WERI-Rb-1 (cell line): ENCODE measurements around the gene HOXB3.
A peak's percentile ranks its signal among the peaks of the same experiment; 100 is the strongest.

Source experiments
- DNase-seq: peaks from one replicate; pipeline ENCODE4 v3.0.0-alpha.2; 2020
- H3K27ac ChIP-seq: fragments of 250-450 bp; sonication (Bioruptor Pico); 2 replicates; pipeline ENCODE4 v1.5.1; 2020; ENCODE audit warnings: mild to moderate bottlenecking, moderate library complexity
- H3K27me3 ChIP-seq: fragments of 250-450 bp; sonication (Bioruptor Pico); 2 replicates; pipeline ENCODE4 v1.5.1; 2021; ENCODE audit warnings: mild to moderate bottlenecking, low read depth, moderate library complexity; ENCODE audit not compliant: insufficient read depth, severe bottlenecking
- H3K36me3 ChIP-seq: fragments of 250-450 bp; sonication (Bioruptor Pico); 2 replicates; pipeline ENCODE4 v1.5.1; 2020; ENCODE audit warnings: mild to moderate bottlenecking, moderate library complexity
- H3K4me3 ChIP-seq: 2 replicates; pipeline ENCODE4 v1.5.1; 2011; ENCODE audit warnings: low read depth, mild to moderate bottlenecking, control low read depth, low read length
- H3K9me3 ChIP-seq: fragments of 250-450 bp; sonication (Bioruptor Pico); 2 replicates; pipeline ENCODE4 v1.5.1; 2021; ENCODE audit warnings: mild to moderate bottlenecking, moderate library complexity; ENCODE audit not compliant: severe bottlenecking
- CTCF ChIP-seq: IDR thresholded peaks from 2 replicates; pipeline ENCODE4 v1.5.1; 2011; ENCODE audit warnings: low read depth, mild to moderate bottlenecking, control low read depth, inconsistent platforms, low read length

The HOXB3 gene

GRCh38 chr17:48505788-48506187, 84.3 kb downstream of the HOXB3 start:
- Histone ChIP-seq H3K27ac (no peak overlapping the region), H3K36me3 (no peaks in the 10 kb centered on the region), H3K4me3 (no peak overlapping the region), H3K9me3 (peaks cover 7% of the 10 kb centered on the region), H3K27me3 (peaks cover 74% of the 10 kb centered on the region)
- TF ChIP-seq CTCF: no peak
- no peak for DNase-seq

GRCh38 chr17:48504953-48505352, 85.1 kb downstream of the HOXB3 start:
- Histone ChIP-seq H3K9me3 (peaks cover under 1% of the 10 kb centered on the region), H3K4me3 (no peak overlapping the region), H3K36me3 (no peaks in the 10 kb centered on the region), H3K27ac (no peak overlapping the region), H3K27me3 (peaks cover 74% of the 10 kb centered on the region)
- no peak for DNase-seq
- TF ChIP-seq CTCF: no peak

GRCh38 chr17:48503747-48504146, 86.3 kb downstream of the HOXB3 start:
- Histone ChIP-seq H3K27me3 (peaks cover 64% of the 10 kb centered on the region), H3K27ac (no peak overlapping the region), H3K4me3 (no peak overlapping the region), H3K9me3 (no peaks in the 10 kb centered on the region), H3K36me3 (no peaks in the 10 kb centered on the region)
- no peak for TF ChIP-seq CTCF
- peak; percentile 86 for DNase-seq

- Histone ChIP-seq H3K4me3 (no peak overlapping the region), H3K9me3 (no peaks in the 10 kb centered on the region), H3K27ac (no peak overlapping the region), H3K36me3 (no peaks in the 10 kb centered on the region), H3K27me3 (peaks cover 58% of the 10 kb centered on the region)
- peak; percentile 51 for DNase-seq
- no peak for TF ChIP-seq CTCF
Measured at GRCh38 chr17:48502901-48503300, 87.1 kb downstream of the HOXB3 start.

GRCh38 chr17:48502312-48502711, 87.7 kb downstream of the HOXB3 start:
- DNase-seq: no peak
- Histone ChIP-seq H3K9me3 (no peaks in the 10 kb centered on the region), H3K36me3 (no peaks in the 10 kb centered on the region), H3K4me3 (no peak overlapping the region), H3K27me3 (peaks cover 58% of the 10 kb centered on the region), H3K27ac (no peak overlapping the region)
- TF ChIP-seq CTCF: no peak

- peaks cover 55% of the 10 kb centered on the region for H3K27me3 ChIP-seq
- peak; percentile 24 for DNase-seq
Measured at GRCh38 chr17:48500435-48501426, 89.3 kb downstream of the HOXB3 start.

More at GRCh38 chr17:48500435-48501426, 89.3 kb downstream of the HOXB3 start:
- Histone ChIP-seq H3K4me3 (no peak overlapping the region), H3K9me3 (no peaks in the 10 kb centered on the region), H3K27ac (no peak overlapping the region), H3K36me3 (no peaks in the 10 kb centered on the region)
- TF ChIP-seq CTCF: no peak
